Testis (tissue), 2 donors: ENCODE measurements around the gene UBE2V1.

Source experiments
- POLR2A ChIP-seq: fragments of 450-650 bp; IDR thresholded peaks from one replicate; pipeline ENCODE4 v1.6.1; 2017; ENCODE audit warnings: antibody characterized with exemption, mild to moderate bottlenecking, moderate library complexity
- TF ChIP-seq, protein P1 (sequence below), 3 experiments: fragments of 450-650 bp in 2 of 3; fragments of 200-600 bp in 1 of 3; sonication (generic) in 1 of 3; IDR thresholded peaks; one replicate each; pipeline ENCODE4 v1.5.1; 2016 to 2019; ENCODE audit warnings: antibody characterized with exemption in 3 of 3, mild to moderate bottlenecking in 2 of 3, moderate library complexity in 1 of 3

DNA sequence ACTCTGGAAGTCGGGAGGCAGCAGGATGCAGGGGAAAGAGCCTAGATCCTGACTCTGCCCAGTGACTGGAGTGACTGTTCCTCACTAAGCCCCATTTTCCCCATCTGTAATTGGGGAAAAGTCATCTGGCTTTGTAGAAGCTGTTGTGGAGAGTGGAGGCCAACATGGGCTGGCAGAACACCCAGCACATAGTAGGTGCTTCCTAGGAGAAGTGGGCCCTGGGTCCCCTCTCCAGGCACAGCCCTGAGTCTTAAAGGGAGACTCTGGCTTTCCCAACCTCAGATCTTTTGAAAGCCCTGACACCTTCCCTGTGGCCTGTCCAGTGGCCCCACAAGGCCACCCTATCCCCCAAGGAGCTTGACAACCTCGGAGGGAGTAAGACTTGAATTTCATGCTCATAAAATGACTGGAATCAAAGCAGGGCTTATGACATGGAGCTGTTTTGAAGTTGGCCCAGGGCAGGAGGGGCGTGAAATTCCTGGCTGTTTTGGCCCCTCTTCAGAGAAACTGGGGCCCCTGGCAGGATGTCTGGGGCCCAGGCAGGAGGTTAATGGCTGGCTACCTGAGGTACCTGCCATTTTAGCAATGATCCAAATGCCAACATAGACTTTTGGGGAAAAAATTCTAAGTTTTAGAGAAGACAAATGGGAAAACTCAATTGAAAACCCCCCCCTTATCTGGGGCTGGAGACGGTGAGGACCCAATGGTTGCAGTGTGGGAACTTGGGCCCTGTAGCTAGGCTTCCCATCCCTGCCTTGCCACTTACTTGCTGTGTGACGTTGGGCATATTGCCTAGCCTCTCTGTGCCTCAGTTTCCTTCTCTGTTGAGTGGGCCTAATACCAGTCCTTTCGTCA lies 51.6 kb downstream of the UBE2V1 start:
- TF ChIP-seq, protein P1, sequence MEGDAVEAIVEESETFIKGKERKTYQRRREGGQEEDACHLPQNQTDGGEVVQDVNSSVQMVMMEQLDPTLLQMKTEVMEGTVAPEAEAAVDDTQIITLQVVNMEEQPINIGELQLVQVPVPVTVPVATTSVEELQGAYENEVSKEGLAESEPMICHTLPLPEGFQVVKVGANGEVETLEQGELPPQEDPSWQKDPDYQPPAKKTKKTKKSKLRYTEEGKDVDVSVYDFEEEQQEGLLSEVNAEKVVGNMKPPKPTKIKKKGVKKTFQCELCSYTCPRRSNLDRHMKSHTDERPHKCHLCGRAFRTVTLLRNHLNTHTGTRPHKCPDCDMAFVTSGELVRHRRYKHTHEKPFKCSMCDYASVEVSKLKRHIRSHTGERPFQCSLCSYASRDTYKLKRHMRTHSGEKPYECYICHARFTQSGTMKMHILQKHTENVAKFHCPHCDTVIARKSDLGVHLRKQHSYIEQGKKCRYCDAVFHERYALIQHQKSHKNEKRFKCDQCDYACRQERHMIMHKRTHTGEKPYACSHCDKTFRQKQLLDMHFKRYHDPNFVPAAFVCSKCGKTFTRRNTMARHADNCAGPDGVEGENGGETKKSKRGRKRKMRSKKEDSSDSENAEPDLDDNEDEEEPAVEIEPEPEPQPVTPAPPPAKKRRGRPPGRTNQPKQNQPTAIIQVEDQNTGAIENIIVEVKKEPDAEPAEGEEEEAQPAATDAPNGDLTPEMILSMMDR (IDR thresholded peaks at IDR 0.05) = no peak
- no peak for TF ChIP-seq POLR2A
